GM12878 (cell line): Measurements from ENCODE around the gene PHPT1. TPM values are rescaled to one million over a fixed set of nuclear protein-coding genes. Genes with fewer than 3 reads are reported as not detected.

Source experiments
- BMI1 ChIP-seq: fragments of 450-650 bp; IDR thresholded peaks from 2 replicates; pipeline ENCODE4 v1.6.1; 2016; ENCODE audit warnings: mild to moderate bottlenecking, moderate library complexity, borderline replicate concordance
- CBX5 ChIP-seq: sonication (generic); IDR thresholded peaks from 2 replicates; pipeline ENCODE4 v1.6.1; 2016; ENCODE audit warnings: low read depth, moderate library complexity, mild to moderate bottlenecking, inconsistent platforms
- CUX1 ChIP-seq: IDR thresholded peaks from 2 replicates; pipeline ENCODE4 v1.6.1; 2012; ENCODE audit warnings: improper control_type of control experiment, low read depth, low read length; ENCODE audit not compliant: insufficient replicate concordance
- GABPA ChIP-seq: IDR thresholded peaks from 2 replicates; pipeline ENCODE4 v1.6.1; 2014; ENCODE audit warnings: antibody characterized with exemption, low read depth, mild to moderate bottlenecking, inconsistent platforms
- HDAC6 ChIP-seq: fragments of 200-600 bp; sonication (generic); IDR thresholded peaks from one replicate; pipeline ENCODE4 v1.8.0; 2017; ENCODE audit warnings: antibody characterized with exemption; ENCODE audit not compliant: unreplicated experiment
- IRF3 ChIP-seq: fragments of 450-650 bp; IDR thresholded peaks from 2 replicates; pipeline ENCODE4 v1.6.1; 2014; ENCODE audit warnings: mild to moderate bottlenecking
- IRF4 ChIP-seq: IDR thresholded peaks from 2 replicates; pipeline ENCODE4 v1.6.1; 2011; ENCODE audit warnings: low read depth, low read length
- JUND ChIP-seq: IDR thresholded peaks from 2 replicates; pipeline ENCODE4 v1.6.1; 2012; ENCODE audit warnings: low read depth, mild to moderate bottlenecking, low read length, improper control_type of control experiment, moderate library complexity
- MEF2A ChIP-seq: IDR thresholded peaks from 2 replicates; pipeline ENCODE4 v1.6.1; 2011; ENCODE audit warnings: low read depth, mild to moderate bottlenecking, low read length, moderate library complexity; ENCODE audit not compliant: insufficient read depth
- NFXL1 ChIP-seq: fragments of 450-650 bp; IDR thresholded peaks from 2 replicates; pipeline ENCODE4 v1.6.1; 2017; ENCODE audit warnings: antibody characterized with exemption, mild to moderate bottlenecking, borderline replicate concordance
- NR2C1 ChIP-seq: fragments of 450-650 bp; IDR thresholded peaks from 2 replicates; pipeline ENCODE4 v1.6.1; 2017; ENCODE audit warnings: antibody characterized with exemption, mild to moderate bottlenecking, moderate library complexity
- POLR2AphosphoS5 ChIP-seq: IDR thresholded peaks from 2 replicates; pipeline ENCODE4 v1.6.1; 2011; ENCODE audit warnings: mild to moderate bottlenecking, low read length, inconsistent platforms
- USF1 ChIP-seq: IDR thresholded peaks from 2 replicates; pipeline ENCODE4 v1.6.1; 2011; ENCODE audit warnings: borderline replicate concordance, low read depth, mild to moderate bottlenecking, moderate library complexity, mixed read lengths, low read length; ENCODE audit not compliant: insufficient read depth; ENCODE audit errors: extremely low read length
- ZBED1 ChIP-seq: IDR thresholded peaks from 2 replicates; pipeline ENCODE4 v1.6.1; 2016; ENCODE audit warnings: borderline replicate concordance
- ZBTB33 ChIP-seq: fragments of 450-650 bp; IDR thresholded peaks from 2 replicates; pipeline ENCODE4 v1.6.1; 2017; ENCODE audit warnings: mild to moderate bottlenecking
- ZNF24 ChIP-seq: fragments of 450-650 bp; IDR thresholded peaks from 2 replicates; pipeline ENCODE4 v1.6.1; 2017; ENCODE audit warnings: antibody characterized with exemption, mild to moderate bottlenecking
- ZNF274 ChIP-seq: IDR thresholded peaks from one replicate; pipeline ENCODE4 v1.8.0; 2011; ENCODE audit not compliant: insufficient read length, insufficient read depth
- polyA plus RNA-seq, 11 experiments: library from polyadenylated mRNA; depleted of rRNA in 4 of 11; unstranded in 6 of 11; stranded (reverse) in 5 of 11; fragments of >200 nt; fragmentation: Nextera tagmentation in 4 of 11; fragmentation: Illumina TruSeq in 1 of 11; extraction: Ambion mirVana in 4 of 11; extraction: Trizol in 1 of 11; gene quantifications; 1 replicate in 1 of 11; 2 replicates in 10 of 11; pipeline versions ENCODE4 v1.2.1 to v1.2.3, GENCODE V29; 2011 to 2016; ENCODE audit warnings: inconsistent platforms in 2 of 11, missing spikeins in 2 of 11, low read depth in 1 of 11
- total RNA-seq, 4 experiments: library from RNA; depleted of rRNA in 3 of 4; stranded (reverse); fragments of >200 nt in 3 of 4; fragmentation: Illumina TruSeq in 1 of 4; extraction: Trizol in 1 of 4; gene quantifications; 2 replicates each; pipeline versions ENCODE4 v1.2.1 to v1.2.3, GENCODE V29; 2013 to 2021

The PHPT1 gene
- total and polyA plus RNA-seq, 10 of the 15 experiments (the other 5 are each of a cell fraction or from before 2014, with no cell fraction given) = 56.2 to 323 (median 140) TPM

GRCh38 chr9:136847826-136848392 lies 1.3 kb upstream of the PHPT1 start (continued):
- TF ChIP-seq CUX1 = no peak
- 0 out of 2 replicates have a peak, but pooled peaks have one; percentile 3 for TF ChIP-seq NFXL1
- no peak for TF ChIP-seq BMI1
- no peak for TF ChIP-seq NR2C1
- no peak; the same call in 1 of the 2 replicates for TF ChIP-seq POLR2AphosphoS5
- no peak for TF ChIP-seq ZBED1
- TF ChIP-seq IRF4 = no peak
- TF ChIP-seq ZBTB33 = no peak
- TF ChIP-seq USF1 = no peak
- TF ChIP-seq ZNF274 = no peak
- no peak for TF ChIP-seq CBX5
- TF ChIP-seq ZNF24 = no peak
- no peak for TF ChIP-seq HDAC6
- no peak for TF ChIP-seq GABPA
- no peak for TF ChIP-seq MEF2A
- no peak for TF ChIP-seq JUND
- no peak for TF ChIP-seq IRF3
